Left colon (tissue), 2 donors: ENCODE data around the gene HSD17B10. TPM values are rescaled to one million over a fixed set of nuclear protein-coding genes. Genes with fewer than 3 reads are reported as not detected.
"Not testable (repeated sequence)": the region's sequence is repeated elsewhere in the genome, so short reads cannot be mapped to it uniquely, and the experiment has no call there.

Experiments
- ATAC-seq: fragments of 200-7000 bp; cut with Tn5 transposase; one replicate; pipeline ENCODE4 v1.9.1; 2020; ENCODE audit warnings: mild to moderate bottlenecking, moderate library complexity
- DNase-seq, 2 donors: peaks; one replicate each; pipeline ENCODE4 v3.0.0-alpha.2; 2020
- intact Hi-C, 2 donors: fragments of 100-400 bp; cut with DNase I in 1 of 2; cut with micrococcal nuclease in 1 of 2; formaldehyde crosslinking; loops; one replicate each; pipeline versions ENCODE4 v1.11.2 to v1.14.0; 2022; cut with DNase I, micrococcal nuclease
- long read RNA-seq: library from polyadenylated mRNA; unstranded; transcript quantifications from one replicate; pipeline ENCODE4 v2.0.0, GENCODE V29; 2021
- total RNA-seq, 2 donors: library from RNA; stranded (reverse); fragmentation: NEBNext Ultra II Directional; extraction: Animal tissue kit (Norgen Biotek cat#: 25700); gene quantifications; one replicate each; pipeline ENCODE4 v1.2.1, GENCODE V29; 2021
- donor health status: DM: no; HTN: no; CAD: no.
- donor health status: DM: yes; HTN: yes; CAD: no.

The HSD17B10 gene
- 10 to 100 TPM; 59.2 to 74.2 TPM for total RNA-seq
- long read RNA-seq, transcript HSD17B10-201 (6 exons, 960 nt), result major isoform, 22 of 31 reads
- long read RNA-seq, partial matches to known transcripts, result 5 of 31 reads
- long read RNA-seq, other reads (novel, unspliced or antisense), result 3 of 31 reads

- peak; percentile 98 for ATAC-seq
- intact Hi-C loops, result loop anchor here in 1 of 2 donors (10.0 kb wide), 1 partner anchor 119 kb away; no protein-coding TSS in a partner anchor
- DNase-seq, result peak; percentile 91 to 93
Observed at GRCh38 chrX:53433651-53434639, at the start of gene HSD17B10. Gene HSD17B10, minus strand, starts transcription at chrX:53434370. Its CDS starts 25 bp downstream, at chrX:53434345.

GRCh38 chrX:53483416-53483815 is 49.2 kb upstream of the HSD17B10 start:
- DNase-seq, result no peak
- intact Hi-C loops, result no loop called here
- no peak for ATAC-seq

GRCh38 chrX:53481816-53482465 is 47.8 kb upstream of the HSD17B10 start:
- intact Hi-C loops, result no loop called here
- peak; percentile 87 for ATAC-seq

GRCh38 chrX:53481093-53481492 is 46.9 kb upstream of the HSD17B10 start:
- DNase-seq (peak in 1 of 2 donors; percentile 20), ATAC-seq (peak; percentile 71)
- intact Hi-C loops, result no loop called here

More at GRCh38 chrX:53481816-53482465, 47.8 kb upstream of the HSD17B10 start:
- DNase-seq, result peak; percentile 36 to 63

GRCh38 chrX:53479301-53479700 is 45.1 kb upstream of the HSD17B10 start:
- ATAC-seq (no peak), DNase-seq (no peak)
- intact Hi-C loops, result no loop called here

- intact Hi-C loops, result no loop called here
- DNase-seq (no peak), ATAC-seq (no peak)
Observed at GRCh38 chrX:53476371-53476770, 42.2 kb upstream of the HSD17B10 start.

- intact Hi-C loops, result no loop called here
- no peak for ATAC-seq
Observed at GRCh38 chrX:53474707-53475106, 40.5 kb upstream of the HSD17B10 start.

GRCh38 chrX:53471346-53471745 is 37.2 kb upstream of the HSD17B10 start:
- intact Hi-C loops, result no loop called here
- DNase-seq, result no peak
- no peak for ATAC-seq

More at GRCh38 chrX:53474707-53475106, 40.5 kb upstream of the HSD17B10 start:
- DNase-seq, result no peak

- ATAC-seq, intact Hi-C loops, DNase-seq: not testable (repeated sequence)
Observed at GRCh38 chrX:53468659-53469058, 34.5 kb upstream of the HSD17B10 start.

GRCh38 chrX:53458082-53458481 is 23.9 kb upstream of the HSD17B10 start:
- intact Hi-C loops, result no loop called here
- DNase-seq, result no peak
- no peak for ATAC-seq

- intact Hi-C loops, result no loop called here
- ATAC-seq, result no peak
- DNase-seq, result no peak
Observed at GRCh38 chrX:53456254-53456653, 22.1 kb upstream of the HSD17B10 start.

GRCh38 chrX:53452812-53453211 is 18.6 kb upstream of the HSD17B10 start:
- ATAC-seq (peak; percentile 95), DNase-seq (no peak)
- intact Hi-C loops, result no loop called here

GRCh38 chrX:53449632-53450031 is 15.5 kb upstream of the HSD17B10 start:
- ATAC-seq (no peak), DNase-seq (no peak)
- intact Hi-C loops, result no loop called here

- DNase-seq, result no peak
- intact Hi-C loops, result no loop called here
- no peak for ATAC-seq
Observed at GRCh38 chrX:53447441-53447840, 13.3 kb upstream of the HSD17B10 start.

GRCh38 chrX:53445977-53446376 is 11.8 kb upstream of the HSD17B10 start:
- peak; percentile 35 for ATAC-seq
- intact Hi-C loops, result no loop called here
- peak in 1 of 2 donors; percentile 58 for DNase-seq

- intact Hi-C loops, result no loop called here
- DNase-seq (peak in 1 of 2 donors; percentile 12), ATAC-seq (no peak)
Observed at GRCh38 chrX:53442322-53442631, 8.1 kb upstream of the HSD17B10 start.

GRCh38 chrX:53441531-53442321 is 7.6 kb upstream of the HSD17B10 start:
- peak; percentile 84 to 85 for DNase-seq
- ATAC-seq, result peak; percentile 89
- intact Hi-C loops, result no loop called here

GRCh38 chrX:53440621-53441517 is 6.7 kb upstream of the HSD17B10 start:
- DNase-seq (peak; percentile 68 to 77), ATAC-seq (peak; percentile 42)
- intact Hi-C loops, result no loop called here
